D341Med (cell line): ENCODE measurements around the gene KL.

Experiments
- DNase-seq: peaks from one replicate; pipeline ENCODE4 v3.0.0; 2012; ENCODE audit warnings: low spot score

The KL gene

DNA sequence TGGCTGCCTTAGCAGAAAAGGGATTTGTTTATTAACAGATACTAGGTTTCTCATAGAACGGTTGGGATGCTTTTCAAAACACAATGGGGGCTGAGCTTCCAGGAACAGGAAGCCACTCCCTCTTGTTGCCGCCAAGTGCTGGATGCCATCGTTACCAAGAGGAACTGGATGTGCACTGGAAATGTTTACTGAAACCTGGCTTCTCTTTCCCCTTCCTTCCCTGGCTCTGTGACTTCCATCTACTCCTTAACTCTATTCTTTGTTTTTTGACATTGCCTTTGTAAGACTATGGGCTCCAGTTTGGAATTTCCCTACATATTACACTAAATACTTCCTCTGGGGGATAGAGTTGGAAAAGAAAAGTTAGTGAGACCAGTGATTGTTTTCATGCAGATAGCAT is 11.7 kb upstream of the KL start:
- no peak for DNase-seq

GRCh38 chr13:33006134-33006533 is 10.1 kb upstream of the KL start:
- no peak for DNase-seq

- no peak for DNase-seq
Observed at GRCh38 chr13:33006638-33007037, 9.6 kb upstream of the KL start.

DNA sequence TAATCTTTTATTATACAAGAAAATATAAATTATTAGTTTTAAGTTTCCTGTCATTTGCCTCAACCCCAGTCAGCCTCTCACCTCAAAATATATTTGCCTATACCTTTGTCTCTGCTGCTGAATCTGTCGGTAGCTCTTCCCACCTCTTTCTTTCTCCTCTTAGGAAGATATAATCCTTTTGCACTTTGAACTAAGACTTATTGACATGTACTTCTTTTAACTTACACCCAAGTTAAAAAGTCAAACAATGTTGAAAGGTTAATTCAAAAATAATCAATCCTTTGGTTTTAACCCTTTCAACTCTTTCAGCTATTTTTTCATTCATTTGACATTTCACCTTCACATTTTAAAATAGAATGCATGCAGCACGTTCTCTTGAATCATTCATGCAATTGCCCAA is 9.0 kb upstream of the KL start:
- DNase-seq = no peak

DNA sequence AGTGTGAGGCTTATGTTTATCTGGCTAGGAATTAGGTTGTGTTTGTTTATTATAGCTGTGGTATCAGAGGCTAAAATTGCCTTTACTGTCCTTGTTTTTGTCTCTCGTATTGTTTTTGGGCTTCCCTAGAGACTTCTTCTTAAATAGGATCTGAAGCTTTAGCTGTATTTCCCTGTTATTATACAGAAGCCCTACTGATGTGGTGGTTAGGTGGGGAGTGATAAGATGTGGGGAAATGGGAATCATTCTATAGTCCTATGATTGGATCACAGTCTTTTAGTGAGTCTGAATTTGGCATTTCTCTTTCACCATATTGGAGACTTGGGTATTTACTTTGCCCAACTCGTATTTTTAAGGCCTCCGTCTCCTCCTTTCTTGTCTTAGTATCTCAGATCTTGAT is 8.3 kb upstream of the KL start:
- no peak for DNase-seq

- no peak for DNase-seq
Observed at GRCh38 chr13:33008946-33009722, 7.1 kb upstream of the KL start.

DNA sequence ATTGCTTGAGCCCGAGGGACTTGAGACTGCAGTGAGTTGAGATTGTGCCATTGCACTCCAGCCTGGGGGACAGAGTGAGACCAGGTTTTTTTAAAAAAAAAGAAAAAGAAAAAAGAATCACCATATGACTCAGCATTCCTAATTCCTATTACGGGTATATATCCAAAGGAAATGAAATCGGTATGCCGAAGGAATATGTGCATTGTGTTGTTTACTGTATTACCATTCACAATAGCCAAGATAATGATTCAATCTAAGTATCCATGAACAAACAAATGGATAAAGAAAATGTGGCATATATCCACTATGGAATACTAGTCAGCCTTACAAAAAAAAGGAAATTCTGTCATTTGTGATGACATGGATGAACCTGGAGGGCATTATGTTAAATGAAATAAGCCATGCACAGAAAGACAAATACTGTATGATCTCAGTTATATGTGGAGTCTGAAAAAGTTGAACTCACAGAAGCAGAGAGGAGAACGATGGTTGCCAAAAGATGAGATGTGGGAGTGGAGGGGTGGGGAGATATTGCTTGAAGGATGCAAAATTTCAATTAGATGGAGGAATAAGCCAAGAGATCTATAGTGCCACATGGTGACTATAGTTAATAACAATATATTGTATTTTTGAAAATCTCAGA is 4.3 kb upstream of the KL start:
- DNase-seq = no peak

DNA sequence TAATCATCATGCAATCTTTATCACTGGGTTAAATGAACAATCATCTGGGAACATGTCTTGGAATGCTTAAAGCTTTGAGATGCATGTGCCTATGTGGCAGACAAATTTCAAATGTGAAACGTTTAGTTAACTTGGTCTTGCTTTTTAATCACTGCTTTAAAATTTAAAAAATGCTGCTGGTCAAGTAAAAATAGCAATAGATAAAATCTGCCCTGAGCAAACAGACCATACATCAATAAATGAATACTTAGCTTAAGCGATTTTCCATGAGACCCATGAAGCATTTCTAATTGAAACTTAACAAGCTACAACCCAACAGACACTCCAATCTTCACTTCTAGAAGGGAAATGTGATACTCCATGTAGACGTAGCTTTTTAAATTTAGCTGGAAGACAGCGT is 1.9 kb upstream of the KL start:
- no peak for DNase-seq

- DNase-seq = no peak
Observed at GRCh38 chr13:33015241-33015668, 968 bp upstream of the KL start.

GRCh38 chr13:33015791-33016323 is 366 bp upstream of the KL start:
- DNase-seq = no peak

DNA sequence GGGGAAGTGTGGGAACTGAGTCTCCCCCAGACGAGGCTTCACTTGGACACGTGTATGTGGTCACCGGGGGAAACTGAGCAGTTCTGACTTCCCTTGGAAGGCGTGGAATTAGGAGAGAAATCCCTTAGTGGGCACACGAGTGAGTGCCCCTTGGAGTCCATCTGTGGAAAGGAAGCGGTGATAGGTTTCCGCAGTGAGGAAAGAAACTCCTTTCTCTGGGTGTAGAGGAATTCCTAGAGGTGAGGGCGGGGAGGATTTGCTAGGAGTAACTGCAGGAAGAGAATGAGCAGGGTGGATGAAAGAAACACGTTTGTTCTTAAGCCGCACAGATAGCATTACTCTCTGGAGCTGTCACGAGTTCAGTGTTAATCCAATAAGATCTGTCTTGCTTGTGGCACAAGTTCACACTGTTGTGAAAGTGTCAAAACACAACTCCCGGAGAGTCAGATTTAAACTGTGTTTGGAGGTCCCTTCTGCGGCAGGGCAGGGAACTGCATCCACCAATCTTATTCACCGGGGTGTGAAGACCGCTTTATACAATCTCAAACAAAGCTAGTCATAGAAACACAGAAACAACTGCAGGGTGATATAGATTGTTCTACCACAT is 1.2 kb downstream of the KL start:
- DNase-seq = peak; percentile 48

- no peak for DNase-seq
Observed at GRCh38 chr13:33018886-33019285, 2.7 kb downstream of the KL start.

DNA sequence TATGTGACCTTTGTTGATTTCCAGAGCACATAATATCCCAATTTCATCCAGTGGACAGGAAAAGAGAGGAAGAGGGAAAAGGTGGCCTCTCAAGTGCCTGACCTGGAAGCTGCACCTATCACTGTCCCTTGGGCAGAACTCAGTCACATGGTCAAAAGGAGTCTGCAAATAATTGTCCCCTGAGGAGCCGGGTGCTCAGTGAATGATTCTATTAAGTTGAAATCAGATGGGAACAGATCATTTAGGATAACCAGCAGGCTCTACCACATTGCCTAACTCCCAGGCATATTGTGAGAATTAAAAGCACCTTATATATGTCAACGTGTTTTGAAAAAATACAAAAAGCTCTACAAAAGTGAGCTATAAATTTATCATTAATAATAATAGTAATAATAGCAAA is 6.8 kb downstream of the KL start:
- DNase-seq = no peak

DNA sequence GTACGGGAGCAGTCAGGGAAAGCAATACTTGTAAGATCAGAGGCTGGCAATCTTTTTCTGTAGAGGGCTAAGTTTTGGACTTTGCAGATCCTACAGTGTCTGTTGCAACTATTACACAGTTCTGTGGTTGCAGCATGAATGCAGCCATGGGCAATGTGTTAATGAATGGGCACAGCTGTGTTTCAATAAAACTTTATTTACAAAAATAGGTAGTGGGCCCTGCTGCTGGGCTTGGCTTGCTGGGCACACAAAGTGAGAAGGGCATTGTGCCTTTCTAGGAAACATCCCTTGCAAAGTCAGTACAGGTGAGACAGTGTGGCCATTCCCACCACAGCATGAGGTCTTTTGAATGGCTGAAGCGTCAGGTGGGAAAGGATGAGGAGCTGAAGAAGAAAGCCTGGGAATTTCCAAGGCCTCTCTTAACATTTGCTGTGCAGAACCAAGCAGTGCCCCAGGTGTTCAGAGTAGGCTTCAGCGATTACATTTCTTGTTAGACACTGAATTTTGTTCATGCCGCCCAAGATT is 9.1 kb downstream of the KL start:
- no peak for DNase-seq

GRCh38 chr13:33026489-33027152 is 10.4 kb downstream of the KL start:
- no peak for DNase-seq

GRCh38 chr13:33028620-33029019 is 12.4 kb downstream of the KL start:
- DNase-seq = no peak

GRCh38 chr13:33031277-33031676 is 15.1 kb downstream of the KL start:
- DNase-seq = no peak

DNA sequence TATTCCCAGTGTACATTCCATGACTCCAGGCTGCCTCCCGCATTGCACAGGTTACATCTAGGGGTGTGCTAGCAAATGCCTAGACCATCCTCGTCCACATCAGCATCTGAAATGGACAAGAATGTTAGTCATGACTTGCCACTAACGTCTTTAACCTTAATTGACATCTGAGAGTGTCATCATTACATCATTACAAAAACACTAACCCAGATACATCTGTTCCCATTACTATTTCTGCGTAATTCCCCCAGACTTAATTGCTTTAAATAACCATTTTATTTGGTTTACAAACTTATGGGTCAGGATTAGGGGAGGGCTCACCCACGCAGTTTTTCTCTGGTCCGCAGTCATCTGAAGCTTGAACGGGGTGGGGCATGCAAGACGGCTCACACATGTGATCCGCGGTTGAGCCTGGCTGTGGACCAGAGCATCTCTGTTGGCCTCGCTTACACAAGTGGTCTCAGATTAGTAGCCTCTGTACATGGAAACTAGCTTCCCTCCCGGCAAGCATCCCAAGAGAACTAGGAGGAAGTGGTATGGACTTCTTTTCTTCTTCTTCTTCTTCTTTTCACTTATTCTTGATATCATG is 15.9 kb downstream of the KL start:
- DNase-seq = no peak

DNA sequence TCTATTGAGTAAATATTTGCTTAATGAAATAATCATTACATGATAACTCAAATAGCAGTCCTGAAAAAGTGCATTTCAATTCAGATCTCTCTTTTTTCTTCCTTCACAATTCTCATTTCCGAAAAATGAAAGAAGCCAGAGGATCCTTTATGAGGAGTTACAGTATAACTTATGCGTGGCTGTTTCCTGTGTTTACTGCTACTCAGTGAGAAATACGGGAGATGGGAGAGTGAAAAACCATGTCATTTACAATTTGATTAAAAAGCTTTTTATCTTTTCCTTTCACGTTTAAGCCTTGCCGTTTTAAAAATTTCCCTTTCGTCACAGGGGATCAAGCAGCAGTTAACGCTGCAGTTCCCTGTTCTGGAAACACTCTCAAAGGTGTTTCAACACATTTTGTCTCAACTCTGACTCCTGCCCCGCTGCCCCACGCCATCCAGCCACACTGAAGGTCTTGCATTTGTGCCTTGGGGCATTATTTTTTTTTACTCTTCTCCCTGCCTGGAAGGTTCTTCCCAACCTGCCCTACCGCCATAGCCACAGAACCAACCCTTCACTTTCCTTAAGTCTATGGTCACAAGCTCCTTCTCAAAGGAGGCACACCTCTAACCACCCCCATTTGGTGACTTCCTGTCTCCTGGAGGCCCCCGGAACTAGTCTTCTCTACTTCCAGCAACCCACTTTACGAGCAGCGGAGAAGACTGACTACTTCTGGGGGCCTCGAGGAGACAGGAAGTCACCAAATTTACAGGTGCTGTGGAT is 17.0 kb downstream of the KL start:
- DNase-seq = no peak

DNA sequence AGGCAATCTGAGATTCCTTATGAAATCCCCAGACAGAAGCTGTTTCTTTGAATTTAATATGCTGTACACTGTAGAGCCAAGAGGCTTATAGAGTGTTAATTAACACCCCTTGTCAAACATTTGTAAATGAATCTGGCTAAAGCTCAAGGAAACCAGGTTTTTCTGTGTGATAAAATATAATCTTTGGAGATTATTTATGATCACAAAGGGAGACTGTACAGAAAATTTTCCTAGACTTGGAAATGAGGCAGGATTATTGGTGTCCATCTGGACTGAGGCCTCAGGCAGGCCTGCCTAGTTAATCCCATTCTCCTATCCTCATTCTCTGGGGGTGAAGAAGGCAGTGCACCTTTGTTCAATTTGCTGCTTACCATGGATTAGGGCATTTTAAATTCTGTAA is 17.8 kb downstream of the KL start:
- DNase-seq = peak; percentile 42

- no peak for DNase-seq
Observed at GRCh38 chr13:33034882-33035520, 18.8 kb downstream of the KL start.
